HepG2 (cell line): ENCODE data around the gene NOXO1. TPM values are rescaled to one million over a fixed set of nuclear protein-coding genes. Genes with fewer than 3 reads are reported as not detected.

Experiments used
- ATAC-seq: fragments of 200-7000 bp; cut with Tn5 transposase; 3 replicates; pipeline ENCODE4 v1.9.1; 2020; ENCODE audit warnings: mild to moderate bottlenecking, moderate library complexity
- BruUV-seq: library from RNA; stranded (reverse); fragments of 400-500 nt; replicated peaks from 2 replicates; lab custom pipeline; 2021; lab: Mats Ljungman, UMichigan
- CTCF ChIA-PET: fragments of 300-600 bp; formaldehyde crosslinking; extraction: SDS; loops from one replicate; lab custom pipeline; 2021; ENCODE audit warnings: low total read pairs, inconsistent platforms, low intra/inter-chr PET ratio; lab: Yijun Ruan, JAX
- POLR2A ChIA-PET: fragments of 350-600 bp; sonication (Branson Sonifier 250); formaldehyde crosslinking; loops from one replicate; lab custom pipeline; 2020; ENCODE audit warnings: antibody characterized with exemption, inconsistent platforms; lab: Yijun Ruan, JAX
- DNase-seq: peaks from one replicate; pipeline ENCODE4 v3.0.0-alpha.2; 2015; ENCODE audit warnings: low spot score
- FAIRE-seq: peaks from 3 replicates; lab custom pipeline; 2011; peaks lifted over from hg19 to GRCh38; lab: Jason Lieb, UNC
- H2AFZ ChIP-seq: one replicate; pipeline ENCODE4 v1.6.1; 2011; ENCODE audit warnings: low read length, inconsistent platforms
- H3K27ac ChIP-seq: fragments of 300-600 bp; 3 replicates; pipeline ENCODE4 v1.8.0; 2011; ENCODE audit warnings: mixed run types, mild to moderate bottlenecking, mixed read lengths, low read length, inconsistent platforms; ENCODE audit not compliant: insufficient read depth; ENCODE audit errors: extremely low read length
- H3K27me3 ChIP-seq, 2 experiments: fragments of 200-600 bp in 1 of 2; 2 replicates in 1 of 2; 3 replicates in 1 of 2; pipeline versions ENCODE4 v1.6.0 to v1.8.0; 2011; ENCODE audit warnings: low read length in 2 of 2, mild to moderate bottlenecking in 2 of 2, moderate library complexity in 2 of 2, inconsistent platforms in 1 of 2; ENCODE audit not compliant: insufficient read depth in 2 of 2, control insufficient read depth in 1 of 2
- H3K36me3 ChIP-seq, 2 experiments: fragments of 200-600 bp in 1 of 2; replicated peaks in 1 of 2; 2 replicates in 1 of 2; 3 replicates in 1 of 2; pipeline versions ENCODE4 v1.5.1 to v1.8.0; 2011; ENCODE audit warnings: low read length in 2 of 2, inconsistent platforms in 1 of 2; ENCODE audit not compliant: insufficient read depth in 2 of 2, control insufficient read depth in 1 of 2
- H3K4me1 ChIP-seq: 2 replicates; pipeline ENCODE4 v1.5.1; 2012; ENCODE audit warnings: low read length, inconsistent platforms; ENCODE audit not compliant: insufficient read depth
- H3K4me2 ChIP-seq: 2 replicates; pipeline ENCODE4 v1.6.0; 2011; ENCODE audit warnings: low read depth, low read length, inconsistent platforms
- H3K4me3 ChIP-seq, 3 experiments: fragments of 200-600 bp in 1 of 3; sonication (generic), shearing (Covaris generic) in 1 of 3; replicated peaks in 1 of 3; 2 replicates each; pipeline ENCODE4 v1.5.1; 2011 to 2016; ENCODE audit warnings: low read length in 3 of 3, inconsistent platforms in 2 of 3, low read depth in 2 of 3, mild to moderate bottlenecking in 2 of 3, control low read depth in 1 of 3, mixed read lengths in 1 of 3; ENCODE audit not compliant: insufficient read depth in 1 of 3
- H3K79me2 ChIP-seq: one replicate; pipeline ENCODE4 v1.6.1; 2011; ENCODE audit warnings: low read length, inconsistent platforms; ENCODE audit not compliant: insufficient read depth
- H3K9ac ChIP-seq: 2 replicates; pipeline ENCODE4 v1.6.0; 2011; ENCODE audit warnings: mild to moderate bottlenecking, low read depth, low read length, inconsistent platforms; ENCODE audit not compliant: insufficient read depth
- H3K9me3 ChIP-seq: 2 replicates; pipeline ENCODE4 v1.5.1; 2012; ENCODE audit warnings: mild to moderate bottlenecking, low read length
- H4K20me1 ChIP-seq: 2 replicates; pipeline ENCODE4 v1.6.0; 2011; ENCODE audit warnings: inconsistent platforms, mild to moderate bottlenecking, low read length, moderate library complexity; ENCODE audit not compliant: insufficient read depth
- AGO2 ChIP-seq: fragments of 200-400 bp; formaldehyde crosslinking; optimal IDR thresholded peaks from 2 replicates; pipeline ENCODE3; 2017; ENCODE audit warnings: mild to moderate bottlenecking, low read depth, low read length, moderate library complexity
- GPN1 ChIP-seq: sonication (generic); formaldehyde crosslinking; IDR thresholded peaks from 2 replicates; pipeline ENCODE4 v1.5.1; 2020; ENCODE audit warnings: missing genetic modification reagents, borderline replicate concordance
- HMG20B ChIP-seq: conservative IDR thresholded peaks from 2 replicates; pipeline ENCODE4 v1.6.1; 2016; ENCODE audit warnings: missing genetic modification reagents, missing compliant biosample characterization
- HOXA3 ChIP-seq: sonication (generic); formaldehyde crosslinking; IDR thresholded peaks from 2 replicates; pipeline ENCODE4 v1.5.0; 2020; ENCODE audit warnings: missing genetic modification reagents
- PCBP2 ChIP-seq: fragments of 200-400 bp; formaldehyde crosslinking; optimal IDR thresholded peaks from 2 replicates; pipeline ENCODE3; 2018; ENCODE audit warnings: low read length, low read depth; ENCODE audit not compliant: poor library complexity, severe bottlenecking
- POLR2G ChIP-seq: fragments of 200-400 bp; formaldehyde crosslinking; IDR thresholded peaks from 2 replicates; pipeline ENCODE4 v1.6.1; 2018; ENCODE audit warnings: mild to moderate bottlenecking, low read depth, low read length, moderate library complexity
- RBFOX2 ChIP-seq: fragments of 200-400 bp; formaldehyde crosslinking; IDR thresholded peaks from 2 replicates; pipeline ENCODE4 v1.6.1; 2017; ENCODE audit warnings: low read depth, mild to moderate bottlenecking, low read length
- RBM22 ChIP-seq: fragments of 200-400 bp; formaldehyde crosslinking; optimal IDR thresholded peaks from 2 replicates; pipeline ENCODE3; 2017; ENCODE audit warnings: mild to moderate bottlenecking, low read length, moderate library complexity
- RERE ChIP-seq: IDR thresholded peaks from 2 replicates; pipeline ENCODE4 v1.6.1; 2016; ENCODE audit warnings: low read depth, missing genetic modification reagents, missing compliant biosample characterization
- ZFAT ChIP-seq: sonication (generic); formaldehyde crosslinking; conservative IDR thresholded peaks from 2 replicates; pipeline ENCODE4 v1.8.1; 2023; ENCODE audit warnings: missing genetic modification reagents, inconsistent platforms
- ZNF282 ChIP-seq: fragments of 450-650 bp; IDR thresholded peaks from 2 replicates; pipeline ENCODE4 v1.6.1; 2018; ENCODE audit not compliant: partially characterized antibody
- ZNF567 ChIP-seq: sonication (generic); formaldehyde crosslinking; IDR thresholded peaks from 2 replicates; pipeline ENCODE4 v1.8.1; 2023; ENCODE audit warnings: mild to moderate bottlenecking, missing genetic modification reagents, borderline replicate concordance
- WGBS: methylation state at CpG from one replicate; pipeline ENCODE4 v1.1.6; 2017; ENCODE audit warnings: low lambda C conversion rate; 5-methylcytosine and 5-hydroxymethylcytosine counted together
- in situ Hi-C: cut with HindIII; loops from 2 replicates; pipeline ENCODE4 v1.10.0; 2017; ENCODE audit warnings: low pct_unique_long_range_greater_than_20kb; ENCODE audit not compliant: extremely low pct_ligation_motif_present
- intact Hi-C: fragments of 100-400 bp; cut with micrococcal nuclease; formaldehyde crosslinking; loops from one replicate; pipeline ENCODE4 v1.10.0; 2022; ENCODE audit not compliant: unreplicated experiment
- polyA plus RNA-seq, 8 experiments: library from polyadenylated mRNA; depleted of rRNA in 3 of 8; stranded (reverse) in 7 of 8; unstranded in 1 of 8; fragments of >200 nt; fragmentation: Illumina TruSeq in 4 of 8; extraction: Trizol in 4 of 8; gene quantifications; 2 replicates each; pipeline versions ENCODE4 v1.2.1 to v1.2.3, GENCODE V29; 2011 to 2016; ENCODE audit warnings: low read depth in 4 of 8, missing spikeins in 1 of 8, mixed read lengths in 1 of 8; ENCODE audit not compliant: insufficient read depth in 1 of 8
- total RNA-seq, 5 experiments: library from RNA; depleted of rRNA; stranded (reverse); fragments of >200 nt; fragmentation: Illumina TruSeq; extraction: Trizol; gene quantifications; 2 replicates each; pipeline ENCODE4 v1.2.3, GENCODE V29; 2016; ENCODE audit warnings: low read depth in 1 of 5
- TF ChIP-seq, protein P1 (sequence below): sonication (generic); formaldehyde crosslinking; IDR thresholded peaks from 2 replicates; pipeline ENCODE4 v1.9.0; 2022; ENCODE audit warnings: missing genetic modification reagents, mild to moderate bottlenecking, borderline replicate concordance
- TF ChIP-seq, protein P2 (sequence below): sonication (generic); formaldehyde crosslinking; IDR thresholded peaks from 2 replicates; pipeline ENCODE4 v1.5.1; 2020; ENCODE audit warnings: mild to moderate bottlenecking, moderate library complexity, missing genetic modification reagents

NOXO1 gene
- total and polyA plus RNA-seq, 2 of the 13 experiments (the other 11 are each of a cell fraction or from before 2014, with no cell fraction given): 0.69 to 1.4 TPM

- TF ChIP-seq ZFAT: no peak
Observed at GRCh38 chr16:1938316-1938715, 43.0 kb downstream of the NOXO1 start (continued).

GRCh38 chr16:1936945-1937479 lies 44.3 kb downstream of the NOXO1 start:
- ChIA-PET POLR2A (interaction anchor here (0.6 to 3.2 kb wide), 3 partner anchors 28 to 109 kb away, joined by 3 to 14 read pairs (median 5); partner anchors contain the start of genes FAHD1 and RPS2), CTCF (no interaction called here)
- WGBS: 87% methylated on average over 11 of the region's 11 CpGs
- H3K4me3 ChIP-seq: no peak overlapping the region
- in situ Hi-C loops: no loop called here
- peaks cover 7 to 24% of the 10 kb centered on the region in 2 experiments; a peak in 3 of 5 replicates for H3K36me3 ChIP-seq
- H3K9ac ChIP-seq: no peak overlapping the region
- intact Hi-C loops: no loop called here
- H3K4me2 ChIP-seq: no peak overlapping the region
- no peaks in the 10 kb centered on the region for H4K20me1 ChIP-seq
- peaks cover 16% of the 10 kb centered on the region for H3K79me2 ChIP-seq
- no peak for FAIRE-seq
- H3K9me3 ChIP-seq: no peaks in the 10 kb centered on the region
- no peaks in the 10 kb centered on the region for H3K27me3 ChIP-seq
- no peak overlapping the region for H2AFZ ChIP-seq
- DNase-seq: no peak
- peaks cover 88% of the 10 kb centered on the region for H3K4me1 ChIP-seq
- BruUV-seq: no TSS peak
- ATAC-seq: no peak
- peak overlapping the region; percentile 16 for H3K27ac ChIP-seq
- TF ChIP-seq, protein P1, sequence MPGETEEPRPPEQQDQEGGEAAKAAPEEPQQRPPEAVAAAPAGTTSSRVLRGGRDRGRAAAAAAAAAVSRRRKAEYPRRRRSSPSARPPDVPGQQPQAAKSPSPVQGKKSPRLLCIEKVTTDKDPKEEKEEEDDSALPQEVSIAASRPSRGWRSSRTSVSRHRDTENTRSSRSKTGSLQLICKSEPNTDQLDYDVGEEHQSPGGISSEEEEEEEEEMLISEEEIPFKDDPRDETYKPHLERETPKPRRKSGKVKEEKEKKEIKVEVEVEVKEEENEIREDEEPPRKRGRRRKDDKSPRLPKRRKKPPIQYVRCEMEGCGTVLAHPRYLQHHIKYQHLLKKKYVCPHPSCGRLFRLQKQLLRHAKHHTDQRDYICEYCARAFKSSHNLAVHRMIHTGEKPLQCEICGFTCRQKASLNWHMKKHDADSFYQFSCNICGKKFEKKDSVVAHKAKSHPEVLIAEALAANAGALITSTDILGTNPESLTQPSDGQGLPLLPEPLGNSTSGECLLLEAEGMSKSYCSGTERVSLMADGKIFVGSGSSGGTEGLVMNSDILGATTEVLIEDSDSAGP (CRISPR knock-in tag): no peak
- TF ChIP-seq ZNF567 (CRISPR knock-in tag) (no peak), HMG20B (CRISPR knock-in tag) (no peak), ZNF282 (no peak), POLR2G (no peak), HOXA3 (CRISPR knock-in tag) (no peak), GPN1 (CRISPR knock-in tag) (no peak), RERE (CRISPR knock-in tag) (no peak), PCBP2 (no peak), AGO2 (peak; percentile 58), RBFOX2 (peak; percentile 37; the same call in 1 of the 2 replicates), RBM22 (peak; percentile 32)
- TF ChIP-seq, protein P2, sequence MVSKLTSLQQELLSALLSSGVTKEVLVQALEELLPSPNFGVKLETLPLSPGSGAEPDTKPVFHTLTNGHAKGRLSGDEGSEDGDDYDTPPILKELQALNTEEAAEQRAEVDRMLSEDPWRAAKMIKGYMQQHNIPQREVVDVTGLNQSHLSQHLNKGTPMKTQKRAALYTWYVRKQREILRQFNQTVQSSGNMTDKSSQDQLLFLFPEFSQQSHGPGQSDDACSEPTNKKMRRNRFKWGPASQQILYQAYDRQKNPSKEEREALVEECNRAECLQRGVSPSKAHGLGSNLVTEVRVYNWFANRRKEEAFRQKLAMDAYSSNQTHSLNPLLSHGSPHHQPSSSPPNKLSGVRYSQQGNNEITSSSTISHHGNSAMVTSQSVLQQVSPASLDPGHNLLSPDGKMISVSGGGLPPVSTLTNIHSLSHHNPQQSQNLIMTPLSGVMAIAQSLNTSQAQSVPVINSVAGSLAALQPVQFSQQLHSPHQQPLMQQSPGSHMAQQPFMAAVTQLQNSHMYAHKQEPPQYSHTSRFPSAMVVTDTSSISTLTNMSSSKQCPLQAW (CRISPR knock-in tag): no peak
